Lower lobe of right lung (tissue), 2 donors: ENCODE data around the gene IRF1. TPM values are rescaled to one million over a fixed set of nuclear protein-coding genes. Genes with fewer than 3 reads are reported as not detected.

ENCODE experiments used
- ATAC-seq, 2 donors: fragments of 200-7000 bp; cut with Tn5 transposase; one replicate each; pipeline ENCODE4 v1.9.1; 2020 to 2022; ENCODE audit warnings: mild to moderate bottlenecking in 2 of 2, moderate library complexity in 2 of 2
- DNase-seq: peaks from one replicate; pipeline ENCODE4 v3.0.0-alpha.2; 2020
- H3K27ac ChIP-seq: fragments of 200-600 bp; one replicate; pipeline ENCODE4 v1.8.0; 2022
- H3K27me3 ChIP-seq: fragments of 200-600 bp; one replicate; pipeline ENCODE4 v1.8.0; 2022; ENCODE audit warnings: low read depth
- H3K36me3 ChIP-seq: fragments of 200-600 bp; one replicate; pipeline ENCODE4 v1.8.0; 2022; ENCODE audit warnings: mild to moderate bottlenecking
- H3K4me1 ChIP-seq: fragments of 200-600 bp; one replicate; pipeline ENCODE4 v1.8.0; 2022
- H3K4me3 ChIP-seq: fragments of 200-600 bp; one replicate; pipeline ENCODE4 v1.8.0; 2022; ENCODE audit warnings: mild to moderate bottlenecking
- H3K9me3 ChIP-seq: fragments of 200-600 bp; one replicate; pipeline ENCODE4 v1.8.0; 2022
- intact Hi-C: fragments of 100-400 bp; cut with DNase I; formaldehyde crosslinking; loops from one replicate; pipeline ENCODE4 v1.11.0; 2022
- total RNA-seq: library from RNA; stranded (reverse); fragmentation: NEBNext Ultra II Directional; extraction: Animal tissue kit (Norgen Biotek cat#: 25700); gene quantifications from one replicate; pipeline ENCODE4 v1.2.1, GENCODE V29; 2021
- TF ChIP-seq, protein P1 (sequence below): fragments of 200-600 bp; IDR thresholded peaks from one replicate; pipeline ENCODE4 v1.8.0; 2022; ENCODE audit warnings: antibody characterized with exemption, mild to moderate bottlenecking
- donor health status: DM: no; HTN: yes; CAD: no; lungs with severe emphysema.

Gene IRF1
- total RNA-seq, 1 donor from 2014 or later: 81.2 TPM

- TF ChIP-seq, protein P1, sequence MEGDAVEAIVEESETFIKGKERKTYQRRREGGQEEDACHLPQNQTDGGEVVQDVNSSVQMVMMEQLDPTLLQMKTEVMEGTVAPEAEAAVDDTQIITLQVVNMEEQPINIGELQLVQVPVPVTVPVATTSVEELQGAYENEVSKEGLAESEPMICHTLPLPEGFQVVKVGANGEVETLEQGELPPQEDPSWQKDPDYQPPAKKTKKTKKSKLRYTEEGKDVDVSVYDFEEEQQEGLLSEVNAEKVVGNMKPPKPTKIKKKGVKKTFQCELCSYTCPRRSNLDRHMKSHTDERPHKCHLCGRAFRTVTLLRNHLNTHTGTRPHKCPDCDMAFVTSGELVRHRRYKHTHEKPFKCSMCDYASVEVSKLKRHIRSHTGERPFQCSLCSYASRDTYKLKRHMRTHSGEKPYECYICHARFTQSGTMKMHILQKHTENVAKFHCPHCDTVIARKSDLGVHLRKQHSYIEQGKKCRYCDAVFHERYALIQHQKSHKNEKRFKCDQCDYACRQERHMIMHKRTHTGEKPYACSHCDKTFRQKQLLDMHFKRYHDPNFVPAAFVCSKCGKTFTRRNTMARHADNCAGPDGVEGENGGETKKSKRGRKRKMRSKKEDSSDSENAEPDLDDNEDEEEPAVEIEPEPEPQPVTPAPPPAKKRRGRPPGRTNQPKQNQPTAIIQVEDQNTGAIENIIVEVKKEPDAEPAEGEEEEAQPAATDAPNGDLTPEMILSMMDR: no peak
- Histone ChIP-seq H3K4me1 (peaks cover 96% of the 10 kb centered on the region), H3K27me3 (no peaks in the 10 kb centered on the region), H3K36me3 (peaks cover 9% of the 10 kb centered on the region), H3K27ac (peak overlapping the region; percentile 81), H3K4me3 (no peak overlapping the region), H3K9me3 (no peaks in the 10 kb centered on the region)
- intact Hi-C loops: no loop called here
- no peak for DNase-seq
- ATAC-seq: peak in 1 of 2 donors; percentile 17
These were observed 25.4 kb downstream of the IRF1 start for GRCh38 chr5:132465059-132465707.

DNA sequence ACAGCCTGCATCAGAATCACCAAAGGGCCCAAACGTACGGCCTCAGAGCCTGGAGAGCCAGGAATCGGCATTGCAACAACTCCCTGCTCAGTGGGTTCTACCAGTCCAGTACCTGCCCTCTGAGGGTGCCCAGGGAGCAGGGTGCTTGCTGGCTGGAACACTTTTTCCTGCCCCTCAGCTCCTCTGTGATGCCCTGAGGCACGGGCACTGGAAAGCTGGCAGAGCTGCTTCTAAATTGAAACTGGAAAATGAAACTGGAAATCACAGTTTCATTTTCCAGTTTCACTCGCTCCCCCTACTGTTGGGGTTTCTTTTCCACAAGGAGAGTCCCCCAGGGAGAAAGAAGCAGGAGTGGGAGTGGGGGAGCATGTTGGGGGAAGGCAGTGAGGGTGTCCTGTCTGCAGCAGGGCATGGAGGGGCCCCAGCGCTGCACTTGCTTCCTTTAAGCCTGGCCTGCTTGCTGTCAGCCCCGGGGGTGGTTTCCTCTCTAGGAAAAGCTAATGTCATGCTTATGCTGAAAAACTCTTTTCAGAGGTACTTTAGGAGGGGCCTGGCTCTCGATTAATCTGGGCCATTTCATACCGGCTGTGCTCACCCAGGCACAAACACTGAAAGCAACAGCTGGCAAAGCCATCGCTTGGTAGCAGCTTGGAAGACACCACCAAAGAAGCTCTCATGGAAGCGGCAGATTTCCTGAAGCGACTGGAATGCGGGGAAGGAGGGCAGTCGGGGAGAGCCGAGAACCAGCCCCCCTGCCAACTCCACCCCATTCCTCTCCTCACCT, 26.2 kb downstream of the IRF1 start:
- Histone ChIP-seq H3K4me3 (peak overlapping the region; percentile 37), H3K4me1 (peaks cover 97% of the 10 kb centered on the region), H3K9me3 (no peaks in the 10 kb centered on the region), H3K27ac (peak overlapping the region; percentile 81), H3K27me3 (no peaks in the 10 kb centered on the region), H3K36me3 (peaks cover 6% of the 10 kb centered on the region)
- intact Hi-C loops: no loop called here
- ATAC-seq (peak in 1 of 2 donors; percentile 20), DNase-seq (no peak)
- TF ChIP-seq, protein P1: peak; percentile 35

- intact Hi-C loops: no loop called here
- DNase-seq: no peak
- Histone ChIP-seq H3K36me3 (peaks cover 6% of the 10 kb centered on the region), H3K4me3 (peak overlapping the region; percentile 37), H3K27me3 (no peaks in the 10 kb centered on the region), H3K9me3 (no peaks in the 10 kb centered on the region), H3K4me1 (peaks cover 98% of the 10 kb centered on the region), H3K27ac (peak overlapping the region; percentile 81)
- ATAC-seq: no peak
- TF ChIP-seq, protein P1: no peak
These were observed 26.8 kb downstream of the IRF1 start for GRCh38 chr5:132463811-132464155.

DNA sequence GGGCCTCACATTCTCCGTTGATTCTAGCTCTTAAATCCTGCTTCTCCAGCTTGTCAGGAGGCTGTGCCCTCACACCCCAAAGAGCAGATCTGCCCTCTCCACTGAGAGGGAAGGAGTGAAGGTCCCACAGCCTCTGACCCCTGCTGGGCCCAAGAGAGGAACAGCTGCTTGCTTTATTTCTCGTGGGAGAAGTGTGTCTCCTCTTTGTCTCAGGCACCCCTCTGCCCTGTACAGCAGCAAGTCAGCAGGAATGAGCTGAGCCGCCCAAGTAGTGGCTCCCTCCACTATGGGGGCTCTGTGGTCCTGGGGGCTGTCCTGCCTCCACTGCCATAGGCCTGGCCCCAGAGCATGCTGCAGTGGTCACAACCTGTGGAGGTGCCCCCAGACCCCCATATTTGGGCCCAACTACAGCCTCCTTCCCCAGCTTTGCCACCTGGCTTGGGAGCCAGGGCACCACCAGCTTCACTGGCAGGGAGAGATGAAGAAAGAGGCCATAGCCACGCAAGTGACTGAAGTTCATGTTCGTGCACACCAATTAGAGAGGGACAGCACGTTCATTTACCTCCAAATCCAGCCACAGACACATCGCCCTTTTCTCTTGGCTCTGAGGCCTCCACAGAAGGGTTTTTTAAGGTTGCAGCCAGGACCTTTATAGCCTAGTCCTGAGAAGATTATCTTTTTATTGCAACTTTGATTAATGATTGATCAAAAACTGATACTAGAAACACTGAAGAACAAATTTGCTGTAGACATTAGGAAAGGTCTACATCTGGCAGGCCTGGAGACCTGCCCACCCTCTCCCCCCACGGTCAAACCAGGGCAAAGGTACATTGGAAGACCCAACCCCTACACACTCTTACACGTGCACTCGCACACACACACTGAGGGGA, 27.5 kb downstream of the IRF1 start:
- Histone ChIP-seq H3K9me3 (no peaks in the 10 kb centered on the region), H3K4me1 (peaks cover 98% of the 10 kb centered on the region), H3K36me3 (peaks cover 6% of the 10 kb centered on the region), H3K27ac (peak overlapping the region; percentile 81), H3K4me3 (no peak overlapping the region), H3K27me3 (no peaks in the 10 kb centered on the region)
- intact Hi-C loops: no loop called here
- ATAC-seq (no peak), DNase-seq (no peak)
- TF ChIP-seq, protein P1: no peak

DNA sequence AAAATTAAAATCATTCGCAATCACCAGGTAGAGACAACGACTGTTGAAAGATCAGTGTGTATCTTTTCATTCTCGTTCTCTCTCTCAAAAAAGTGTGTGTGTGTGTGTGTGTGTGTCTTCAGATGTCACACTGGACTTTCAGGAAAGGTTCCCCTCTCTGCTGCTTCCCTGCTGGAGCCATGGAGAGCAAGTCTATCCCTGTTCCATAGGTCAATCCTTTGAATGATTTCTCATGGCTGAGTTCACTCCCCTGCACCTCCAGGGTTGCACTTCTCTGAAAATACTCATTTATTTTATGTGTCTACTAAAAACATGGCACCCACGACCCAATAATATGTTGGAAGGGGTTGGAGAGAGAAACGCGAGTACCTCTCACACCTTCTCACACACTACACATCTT, 28.2 kb downstream of the IRF1 start:
- ATAC-seq (no peak), DNase-seq (no peak)
- Histone ChIP-seq H3K36me3 (peaks cover 6% of the 10 kb centered on the region), H3K27me3 (no peaks in the 10 kb centered on the region), H3K4me3 (no peak overlapping the region), H3K4me1 (peaks cover 98% of the 10 kb centered on the region), H3K9me3 (no peaks in the 10 kb centered on the region), H3K27ac (no peak overlapping the region)
- TF ChIP-seq, protein P1: no peak
- intact Hi-C loops: no loop called here
